DND-41 (cell line): Measurements from ENCODE around the gene ARHGEF12.

Experiments used
- CTCF ChIP-seq: IDR thresholded peaks from 2 replicates; pipeline ENCODE4 v1.5.1; 2012; ENCODE audit warnings: borderline replicate concordance, low read length, moderate library complexity, mild to moderate bottlenecking; ENCODE audit not compliant: poor library complexity, severe bottlenecking; ENCODE audit errors: extremely low read depth
- EZH2 ChIP-seq: IDR thresholded peaks from 3 replicates; pipeline ENCODE4 v1.6.1; 2012; ENCODE audit warnings: borderline replicate concordance, low read depth, mild to moderate bottlenecking, moderate library complexity, low read length, inconsistent platforms; ENCODE audit not compliant: severe bottlenecking

GRCh38 chr11:120342678-120343077, 6.5 kb downstream of the ARHGEF12 start:
- TF ChIP-seq CTCF (no peak), EZH2 (no peak)
